Upper lobe of left lung (tissue), 6 donors: ENCODE data around the gene ARRDC4. TPM values are rescaled to one million over a fixed set of nuclear protein-coding genes. Genes with fewer than 3 reads are reported as not detected.

ENCODE experiments used
- ATAC-seq, 2 donors: fragments of 200-7000 bp; cut with Tn5 transposase; one replicate each; pipeline ENCODE4 v1.9.1; 2022; ENCODE audit warnings: mild to moderate bottlenecking in 2 of 2, moderate library complexity in 2 of 2; ENCODE audit not compliant: low FRiP score in 2 of 2
- DNase-seq, 2 donors: peaks; one replicate each; pipeline ENCODE4 v3.0.0-alpha.2; 2019 to 2020
- H3K27ac ChIP-seq, 4 donors: fragments of 200-600 bp; sonication (generic); one replicate each; pipeline ENCODE4 v1.5.1; 2016 to 2019
- H3K27me3 ChIP-seq, 4 donors: fragments of 200-600 bp; sonication (generic); one replicate each; pipeline ENCODE4 v1.5.1; 2017 to 2019
- H3K36me3 ChIP-seq, 4 donors: fragments of 200-600 bp; sonication (generic); one replicate each; pipeline ENCODE4 v1.5.1; 2016 to 2019
- H3K4me1 ChIP-seq, 4 donors: fragments of 200-600 bp; sonication (generic); one replicate each; pipeline ENCODE4 v1.5.1; 2018 to 2019
- H3K4me3 ChIP-seq, 4 donors: fragments of 200-600 bp; sonication (generic); one replicate each; pipeline ENCODE4 v1.5.1; 2017 to 2019; ENCODE audit warnings: mild to moderate bottlenecking in 2 of 4, moderate library complexity in 1 of 4
- H3K9me3 ChIP-seq, 4 donors: fragments of 200-600 bp; sonication (generic); one replicate each; pipeline ENCODE4 v1.5.1; 2018 to 2019
- CTCF ChIP-seq, 6 experiments: fragments of 450-650 bp in 4 of 6; fragments of 200-600 bp in 2 of 6; sonication (generic) in 2 of 6; IDR thresholded peaks; one replicate each; pipeline ENCODE4 v1.5.1; 2016 to 2019; ENCODE audit warnings: antibody characterized with exemption in 6 of 6
- EP300 ChIP-seq, 4 donors: sonication (generic); formaldehyde crosslinking; IDR thresholded peaks; one replicate each; pipeline ENCODE4 v1.5.1; 2017; ENCODE audit warnings: antibody characterized with exemption in 4 of 4, control low read depth in 2 of 4
- POLR2A ChIP-seq, 4 donors: fragments of 450-650 bp; IDR thresholded peaks; one replicate each; pipeline ENCODE4 v1.5.1; 2016 to 2017; ENCODE audit warnings: antibody characterized with exemption in 4 of 4, mild to moderate bottlenecking in 2 of 4
- POLR2AphosphoS5 ChIP-seq, 2 donors: sonication (generic); formaldehyde crosslinking; IDR thresholded peaks; one replicate each; pipeline ENCODE4 v1.5.1; 2017; ENCODE audit warnings: antibody characterized with exemption in 2 of 2
- WGBS, 2 donors: methylation state at CpG; one replicate each; pipeline ENCODE4 v1.1.5; 2017 to 2018; 5-methylcytosine and 5-hydroxymethylcytosine counted together
- total RNA-seq, 6 donors: library from RNA; depleted of rRNA in 4 of 6; stranded (reverse); fragments of >200 nt in 4 of 6; gene quantifications; one replicate each; pipeline versions ENCODE4 v1.1.0 to v1.2.1, GENCODE V29; 2016 to 2021
- donor health status: DM: no; HTN: no; CAD: no; lungs with moderate emphysema.
- donor health status: DM: no; HTN: yes; CAD: no; lungs with severe emphysema.

Gene ARRDC4
- total RNA-seq, 6 donors from 2014 or later = 26.3 to 51.3 (median 36.3) TPM

DNA sequence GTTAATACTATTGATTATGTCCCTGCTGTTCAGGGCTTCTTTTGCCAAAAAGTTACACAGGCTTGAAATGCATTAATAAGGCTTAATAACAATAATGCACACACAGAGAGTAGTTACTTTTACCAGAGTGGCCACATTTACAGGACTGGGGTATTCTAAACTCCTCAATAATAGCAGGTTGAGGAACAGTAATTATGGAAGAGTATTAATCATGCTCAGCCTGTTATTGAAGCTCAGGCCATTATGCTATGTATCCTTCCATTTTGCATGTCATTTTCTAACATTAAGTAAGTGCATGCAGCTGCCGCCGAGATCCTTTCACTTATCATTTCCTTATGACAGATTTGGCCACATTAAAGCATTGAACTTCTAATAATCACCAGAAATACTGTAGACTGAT, 5.7 kb downstream of the ARRDC4 start:
- no peaks in the 10 kb centered on the region for H3K9me3 ChIP-seq
- no peak overlapping the region for H3K4me3 ChIP-seq
- H3K4me1 ChIP-seq = peaks cover 6 to 27% (median 12%) of the 10 kb centered on the region in 4 donors
- H3K27ac ChIP-seq = peak overlapping the region in 1 of 4 donors; percentile 15
- peaks cover 6 to 52% (median 22%) of the 10 kb centered on the region in 4 donors for H3K36me3 ChIP-seq
- no peak for DNase-seq
- ATAC-seq = no peak
- 68 to 80% methylated on average over 2 of the region's 2 CpGs for WGBS, 2 donors
- TF ChIP-seq CTCF (IDR thresholded peaks at IDR 0.05) (no peak), POLR2AphosphoS5 (IDR thresholded peaks at IDR 0.05) (no peak), EP300 (IDR thresholded peaks at IDR 0.05) (no peak)
- no peaks in the 10 kb centered on the region for H3K27me3 ChIP-seq

GRCh38 chr15:97966924-97967620, 6.6 kb downstream of the ARRDC4 start:
- peaks cover 12 to 60% (median 30%) of the 10 kb centered on the region in 4 donors for H3K36me3 ChIP-seq
- no peak for ATAC-seq
- H3K9me3 ChIP-seq = no peaks in the 10 kb centered on the region
- H3K4me3 ChIP-seq = no peak overlapping the region
- H3K27me3 ChIP-seq = no peaks in the 10 kb centered on the region
- TF ChIP-seq CTCF (IDR thresholded peaks at IDR 0.05) (no peak), POLR2A (IDR thresholded peaks at IDR 0.05) (no peak), POLR2AphosphoS5 (IDR thresholded peaks at IDR 0.05) (no peak), EP300 (IDR thresholded peaks at IDR 0.05) (no peak)
- no peak for DNase-seq
- H3K4me1 ChIP-seq = peaks cover 0 to 19% (median 8%) of the 10 kb centered on the region in 4 donors
- H3K27ac ChIP-seq = no peak overlapping the region
- 77 to 80% methylated on average over 6 of the region's 6 CpGs for WGBS, 2 donors

GRCh38 chr15:97967881-97968280, 7.4 kb downstream of the ARRDC4 start:
- no peak for ATAC-seq
- DNase-seq = no peak
- H3K36me3 ChIP-seq = peaks cover 12 to 68% (median 34%) of the 10 kb centered on the region in 4 donors
- 86 to 87% methylated on average over 2 of the region's 2 CpGs for WGBS, 2 donors
- H3K27me3 ChIP-seq = no peaks in the 10 kb centered on the region
- H3K4me1 ChIP-seq = peaks cover 0 to 10% (median 5%) of the 10 kb centered on the region in 4 donors
- H3K27ac ChIP-seq = no peak overlapping the region
- TF ChIP-seq POLR2A (IDR thresholded peaks at IDR 0.05) (no peak), EP300 (IDR thresholded peaks at IDR 0.05) (no peak), POLR2AphosphoS5 (IDR thresholded peaks at IDR 0.05) (no peak), CTCF (IDR thresholded peaks at IDR 0.05) (no peak)
- H3K4me3 ChIP-seq = no peak overlapping the region
- H3K9me3 ChIP-seq = no peaks in the 10 kb centered on the region

DNA sequence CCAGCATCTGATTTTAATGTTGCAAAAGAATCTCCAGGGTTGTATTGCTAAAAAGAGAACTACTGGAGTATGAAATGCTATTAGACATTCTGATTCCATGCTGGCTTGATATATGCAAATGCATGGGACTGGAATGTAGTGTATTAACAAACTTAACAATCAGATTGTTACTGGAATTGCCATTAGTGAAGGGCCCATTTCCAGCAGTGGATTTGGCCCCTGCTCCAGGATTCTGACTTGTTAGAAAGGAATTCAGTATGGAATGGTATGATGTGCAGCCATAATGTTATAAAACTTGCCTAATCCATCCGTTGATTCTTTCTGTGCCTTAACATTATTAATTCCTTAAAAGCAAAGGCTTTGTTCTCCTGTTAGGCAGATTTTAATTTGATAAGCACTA, 7.9 kb downstream of the ARRDC4 start:
- WGBS, 2 donors = 67 to 82% methylated on average over 1 of the region's 1 CpG
- H3K9me3 ChIP-seq = no peaks in the 10 kb centered on the region
- H3K27me3 ChIP-seq = no peaks in the 10 kb centered on the region
- H3K4me1 ChIP-seq = peaks cover 0 to 9% (median 5%) of the 10 kb centered on the region in 4 donors
- no peak overlapping the region for H3K27ac ChIP-seq
- H3K4me3 ChIP-seq = no peak overlapping the region
- ATAC-seq = peak in 1 of 2 donors; percentile 36
- DNase-seq = no peak
- H3K36me3 ChIP-seq = peaks cover 12 to 73% (median 34%) of the 10 kb centered on the region in 4 donors
- TF ChIP-seq POLR2A (IDR thresholded peaks at IDR 0.05) (no peak), POLR2AphosphoS5 (IDR thresholded peaks at IDR 0.05) (no peak), CTCF (IDR thresholded peaks at IDR 0.05) (no peak), EP300 (IDR thresholded peaks at IDR 0.05) (no peak)

- DNase-seq (no peak), ATAC-seq (no peak)
- Histone ChIP-seq H3K36me3 (peaks cover 12 to 61% (median 32%) of the 10 kb centered on the region in 4 donors), H3K4me1 (no peaks in the 10 kb centered on the region), H3K4me3 (no peak overlapping the region), H3K27ac (no peak overlapping the region), H3K27me3 (no peaks in the 10 kb centered on the region), H3K9me3 (no peaks in the 10 kb centered on the region)
- TF ChIP-seq EP300 (IDR thresholded peaks at IDR 0.05) (no peak), CTCF (IDR thresholded peaks at IDR 0.05) (no peak), POLR2A (IDR thresholded peaks at IDR 0.05) (no peak), POLR2AphosphoS5 (IDR thresholded peaks at IDR 0.05) (no peak)
- WGBS, 2 donors = 67 to 84% methylated on average over 1 of the region's 1 CpG
These were observed 11.9 kb downstream of the ARRDC4 start for GRCh38 chr15:97972366-97972765.
